HCT116 (cell line): ENCODE results near the gene ATAD3A. TPM values are rescaled to one million over a fixed set of nuclear protein-coding genes. Genes with fewer than 3 reads are reported as not detected.

Source experiments
- ATAC-seq: fragments of 200-7000 bp; cut with Tn5 transposase; 2 replicates; pipeline ENCODE4 v1.9.1; 2020; ENCODE audit warnings: mild to moderate bottlenecking, moderate library complexity
- BruUV-seq: library from RNA; stranded (reverse); fragments of 400-500 nt; replicated peaks from 2 replicates; lab custom pipeline; 2021; lab: Mats Ljungman, UMichigan
- CTCF ChIA-PET: fragments of 300-600 bp; sonication (Branson Sonifier 250); formaldehyde crosslinking; loops from one replicate; lab custom pipeline; 2021; ENCODE audit warnings: antibody characterized with exemption; lab: Charles Lee
- POLR2A ChIA-PET: fragments of 300-600, 350-600 bp; sonication (Branson Sonifier 250); formaldehyde crosslinking; loops from one replicate; lab custom pipeline; 2021; ENCODE audit warnings: antibody characterized with exemption; lab: Charles Lee
- RAD21 ChIA-PET, 2 experiments: fragments of 300-600 bp; sonication (Branson Sonifier 250); formaldehyde crosslinking; loops; one replicate each; lab custom pipeline; 2023; ENCODE audit warnings: low total read pairs in 2 of 2; ENCODE audit not compliant: uncharacterized antibody in 2 of 2, unreplicated experiment in 2 of 2, low non-redundant PET in 1 of 2; lab: Charles Lee
- DNase-seq: peaks from one replicate; pipeline ENCODE4 v3.0.0-alpha.2; 2010; ENCODE audit warnings: low read depth, low spot score
- H2AFZ ChIP-seq: fragments of 200-600 bp; shearing (Covaris generic), sonication (generic); 2 replicates; pipeline ENCODE4 v1.6.1; 2017; ENCODE audit warnings: low read depth, mixed run types, mixed read lengths, antibody characterized with exemption, low read length; ENCODE audit not compliant: poor library complexity, severe bottlenecking
- H3K27ac ChIP-seq: 2 replicates; pipeline ENCODE4 v1.5.1; 2012; ENCODE audit warnings: low read depth, low read length
- H3K27me3 ChIP-seq: fragments of 200-600 bp; sonication (generic); 2 replicates; pipeline ENCODE4 v1.6.1; 2016; ENCODE audit warnings: mixed run types, low read length, mixed read lengths; ENCODE audit not compliant: insufficient read depth
- H3K36me3 ChIP-seq, 2 experiments: fragments of 200-500 bp in 1 of 2; fragments of 200-600 bp in 1 of 2; sonication (Bioruptor generic) in 1 of 2; sonication (generic) in 1 of 2; 2 replicates each; pipeline versions ENCODE4 v1.5.1 to v1.6.1; 2014 to 2016; ENCODE audit warnings: low read length in 2 of 2, inconsistent platforms in 1 of 2, mixed read lengths in 1 of 2, mixed run types in 1 of 2; ENCODE audit not compliant: insufficient read depth in 2 of 2, control insufficient read depth in 1 of 2
- H3K4me1 ChIP-seq, 2 experiments: fragments of 200-600 bp in 1 of 2; sonication (generic) in 1 of 2; 2 replicates each; pipeline versions ENCODE4 v1.5.1 to v1.6.1; 2012 to 2017; ENCODE audit warnings: low read length in 2 of 2, inconsistent platforms in 1 of 2, mild to moderate bottlenecking in 1 of 2, mixed read lengths in 1 of 2, mixed run types in 1 of 2, moderate library complexity in 1 of 2; ENCODE audit not compliant: insufficient read depth in 2 of 2, control insufficient read depth in 1 of 2
- H3K4me2 ChIP-seq: fragments of 200-600 bp; sonication (generic); 2 replicates; pipeline ENCODE4 v1.6.1; 2017; ENCODE audit warnings: mixed run types, low read length, mixed read lengths
- H3K4me3 ChIP-seq, 2 experiments: fragments of 200-600 bp in 1 of 2; sonication (generic) in 1 of 2; replicated peaks in 1 of 2; 2 replicates each; pipeline ENCODE4 v1.5.1; 2011 to 2016; ENCODE audit warnings: low read length in 2 of 2, control low read depth in 1 of 2, low read depth in 1 of 2, mild to moderate bottlenecking in 1 of 2, mixed read lengths in 1 of 2, mixed run types in 1 of 2
- H3K79me2 ChIP-seq: fragments of 200-600 bp; sonication (generic); 2 replicates; pipeline ENCODE4 v1.6.1; 2017; ENCODE audit warnings: mild to moderate bottlenecking, mixed run types, low read length, moderate library complexity, mixed read lengths; ENCODE audit not compliant: insufficient read depth
- H3K9ac ChIP-seq: fragments of 200-600 bp; sonication (generic); 2 replicates; pipeline ENCODE4 v1.6.1; 2016; ENCODE audit warnings: low read length, mixed read lengths
- H3K9me2 ChIP-seq: fragments of 200-600 bp; sonication (generic), shearing (Covaris generic); 2 replicates; pipeline ENCODE4 v1.6.1; 2017; ENCODE audit warnings: mixed run types, mild to moderate bottlenecking, moderate library complexity; ENCODE audit not compliant: insufficient read depth
- H3K9me3 ChIP-seq, 2 experiments: fragments of 200-500 bp in 1 of 2; fragments of 200-600 bp in 1 of 2; sonication (Bioruptor generic) in 1 of 2; sonication (generic) in 1 of 2; 2 replicates each; pipeline ENCODE4 v1.6.1; 2014 to 2017; ENCODE audit warnings: low read length in 2 of 2, mixed read lengths in 2 of 2, inconsistent platforms in 1 of 2, low read depth in 1 of 2, mild to moderate bottlenecking in 1 of 2, mixed run types in 1 of 2, moderate library complexity in 1 of 2; ENCODE audit not compliant: control insufficient read depth in 1 of 2, insufficient read depth in 1 of 2
- H4K20me1 ChIP-seq: fragments of 200-600 bp; sonication (generic), shearing (Covaris generic); 2 replicates; pipeline ENCODE4 v1.6.1; 2017; ENCODE audit warnings: mixed run types, mild to moderate bottlenecking, moderate library complexity; ENCODE audit not compliant: insufficient read depth
- CBX3 ChIP-seq: IDR thresholded peaks from 2 replicates; pipeline ENCODE4 v1.6.1; 2012; ENCODE audit warnings: low read depth
- EGR1 ChIP-seq: IDR thresholded peaks from 2 replicates; pipeline ENCODE4 v1.6.1; 2012; ENCODE audit warnings: low read depth
- ELF1 ChIP-seq: IDR thresholded peaks from 2 replicates; pipeline ENCODE4 v1.6.1; 2012; ENCODE audit warnings: low read depth, borderline replicate concordance
- EZH2 ChIP-seq: fragments of 200-600 bp; sonication (generic); IDR thresholded peaks from 2 replicates; pipeline ENCODE4 v1.6.1; 2017; ENCODE audit warnings: antibody characterized with exemption, mixed run types
- EZH2phosphoT487 ChIP-seq: fragments of 200-600 bp; IDR thresholded peaks from 2 replicates; pipeline ENCODE4 v1.6.1; 2018; ENCODE audit warnings: antibody characterized with exemption, borderline replicate concordance
- FOSL1 ChIP-seq: IDR thresholded peaks from 2 replicates; pipeline ENCODE4 v1.6.1; 2012; ENCODE audit warnings: low read depth
- POLR2AphosphoS5 ChIP-seq: IDR thresholded peaks from 2 replicates; pipeline ENCODE4 v1.6.1; 2011; ENCODE audit warnings: mild to moderate bottlenecking, low read depth, low read length, moderate library complexity
- RAD21 ChIP-seq: IDR thresholded peaks from 2 replicates; pipeline ENCODE4 v1.6.1; 2012; ENCODE audit warnings: low read depth, mild to moderate bottlenecking
- SIN3A ChIP-seq: IDR thresholded peaks from 2 replicates; pipeline ENCODE4 v1.6.1; 2012; ENCODE audit warnings: low read depth
- SP1 ChIP-seq: IDR thresholded peaks from 2 replicates; pipeline ENCODE4 v1.6.1; 2012; ENCODE audit warnings: low read depth
- SRF ChIP-seq: IDR thresholded peaks from 2 replicates; pipeline ENCODE4 v1.6.1; 2012; ENCODE audit warnings: low read depth
- ZFX ChIP-seq: fragments of 450-650 bp; IDR thresholded peaks from 2 replicates; pipeline ENCODE4 v1.6.1; 2017
- ZNF274 ChIP-seq: fragments of 200-500 bp; sonication (Bioruptor generic); IDR thresholded peaks from 2 replicates; pipeline ENCODE4 v1.6.1; 2014; ENCODE audit warnings: mild to moderate bottlenecking, low read depth, low read length, inconsistent platforms
- intact Hi-C: fragments of 100-400 bp; cut with micrococcal nuclease; formaldehyde crosslinking; loops from 2 replicates; pipeline ENCODE4 v1.10.0; 2022
- total RNA-seq: library from RNA; stranded (reverse); gene quantifications from one replicate; pipeline ENCODE4 v1.2.1, GENCODE V29; 2021; ENCODE audit not compliant: unreplicated experiment
- TF ChIP-seq, protein P1 (sequence below): IDR thresholded peaks from 2 replicates; pipeline ENCODE4 v1.6.1; 2012; ENCODE audit warnings: low read depth
- TF ChIP-seq, protein P2 (sequence below): IDR thresholded peaks from 2 replicates; pipeline ENCODE4 v1.6.1; 2011; ENCODE audit warnings: mild to moderate bottlenecking, low read length, moderate library complexity; ENCODE audit not compliant: insufficient replicate concordance; ENCODE audit errors: extremely low read depth
- TF ChIP-seq, protein P3 (sequence below): IDR thresholded peaks from 2 replicates; pipeline ENCODE4 v1.6.1; 2012
- TF ChIP-seq, protein P4 (sequence below): IDR thresholded peaks from 2 replicates; pipeline ENCODE4 v1.6.1; 2012

Gene ATAD3A
- total RNA-seq, 1 experiment from 2014 or later, result 92.3 TPM

DNA sequence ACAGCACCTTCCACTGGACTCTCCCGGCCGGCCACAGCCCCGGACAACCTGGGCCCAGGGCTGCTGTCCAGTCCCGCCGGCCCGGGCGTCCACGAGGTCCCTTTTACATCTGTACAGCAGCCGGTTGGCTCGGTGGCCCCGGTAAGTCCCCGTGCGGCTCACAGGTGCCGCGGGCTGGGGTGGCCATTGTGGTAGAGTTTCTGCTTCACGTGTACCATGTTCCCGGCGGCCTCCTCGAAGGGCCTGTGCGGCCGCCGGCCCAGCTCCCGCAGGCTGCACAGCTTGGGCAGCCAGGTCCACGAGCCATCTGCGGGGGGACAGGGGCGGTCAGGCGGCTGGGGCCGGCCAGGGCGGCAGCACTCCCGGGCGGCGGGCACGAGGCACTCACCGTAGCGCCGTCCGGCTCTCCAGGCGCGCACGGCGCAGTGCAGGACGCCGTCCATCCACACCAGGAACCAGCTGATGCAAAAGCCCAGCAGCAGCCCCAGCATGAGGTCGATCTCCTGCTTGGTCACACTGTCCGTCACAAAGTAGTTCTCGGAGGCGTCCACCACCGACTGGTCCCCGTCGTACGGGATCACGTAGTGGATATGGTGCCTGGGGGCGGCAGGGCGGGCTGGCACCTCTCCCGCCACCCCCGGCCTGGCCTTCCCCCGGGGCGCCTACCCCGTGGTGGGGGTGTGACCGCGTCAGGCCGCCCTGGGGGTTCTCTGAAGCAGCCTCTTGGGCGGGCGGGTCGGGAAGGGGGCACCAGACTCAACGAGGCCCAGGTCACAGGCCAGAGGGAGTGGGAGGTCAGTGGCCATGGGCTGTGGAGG is 23.4 kb downstream of the ATAD3A start:
- Histone ChIP-seq H2AFZ (no peak overlapping the region), H3K36me3 (peaks cover 0 to 6% of the 10 kb centered on the region in 2 experiments; a peak in 1 of 4 replicates), H3K9me3 (no peaks in the 10 kb centered on the region), H4K20me1 (no peaks in the 10 kb centered on the region), H3K4me1 (no peaks in the 10 kb centered on the region), H3K4me2 (no peak overlapping the region), H3K9me2 (no peaks in the 10 kb centered on the region), H3K79me2 (no peaks in the 10 kb centered on the region), H3K27me3 (no peaks in the 10 kb centered on the region), H3K27ac (no peak overlapping the region), H3K9ac (no peak overlapping the region), H3K4me3 (no peak overlapping the region)
- TF ChIP-seq RAD21 (no peak), EZH2phosphoT487 (no peak), SIN3A (no peak), SRF (no peak), CBX3 (no peak), SP1 (no peak), FOSL1 (no peak), EGR1 (no peak), ELF1 (no peak), ZFX (no peak), ZNF274 (no peak), EZH2 (no peak), POLR2AphosphoS5 (no peak)
- TF ChIP-seq, protein P1, sequence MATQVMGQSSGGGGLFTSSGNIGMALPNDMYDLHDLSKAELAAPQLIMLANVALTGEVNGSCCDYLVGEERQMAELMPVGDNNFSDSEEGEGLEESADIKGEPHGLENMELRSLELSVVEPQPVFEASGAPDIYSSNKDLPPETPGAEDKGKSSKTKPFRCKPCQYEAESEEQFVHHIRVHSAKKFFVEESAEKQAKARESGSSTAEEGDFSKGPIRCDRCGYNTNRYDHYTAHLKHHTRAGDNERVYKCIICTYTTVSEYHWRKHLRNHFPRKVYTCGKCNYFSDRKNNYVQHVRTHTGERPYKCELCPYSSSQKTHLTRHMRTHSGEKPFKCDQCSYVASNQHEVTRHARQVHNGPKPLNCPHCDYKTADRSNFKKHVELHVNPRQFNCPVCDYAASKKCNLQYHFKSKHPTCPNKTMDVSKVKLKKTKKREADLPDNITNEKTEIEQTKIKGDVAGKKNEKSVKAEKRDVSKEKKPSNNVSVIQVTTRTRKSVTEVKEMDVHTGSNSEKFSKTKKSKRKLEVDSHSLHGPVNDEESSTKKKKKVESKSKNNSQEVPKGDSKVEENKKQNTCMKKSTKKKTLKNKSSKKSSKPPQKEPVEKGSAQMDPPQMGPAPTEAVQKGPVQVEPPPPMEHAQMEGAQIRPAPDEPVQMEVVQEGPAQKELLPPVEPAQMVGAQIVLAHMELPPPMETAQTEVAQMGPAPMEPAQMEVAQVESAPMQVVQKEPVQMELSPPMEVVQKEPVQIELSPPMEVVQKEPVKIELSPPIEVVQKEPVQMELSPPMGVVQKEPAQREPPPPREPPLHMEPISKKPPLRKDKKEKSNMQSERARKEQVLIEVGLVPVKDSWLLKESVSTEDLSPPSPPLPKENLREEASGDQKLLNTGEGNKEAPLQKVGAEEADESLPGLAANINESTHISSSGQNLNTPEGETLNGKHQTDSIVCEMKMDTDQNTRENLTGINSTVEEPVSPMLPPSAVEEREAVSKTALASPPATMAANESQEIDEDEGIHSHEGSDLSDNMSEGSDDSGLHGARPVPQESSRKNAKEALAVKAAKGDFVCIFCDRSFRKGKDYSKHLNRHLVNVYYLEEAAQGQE, result no peak
- TF ChIP-seq, protein P2, sequence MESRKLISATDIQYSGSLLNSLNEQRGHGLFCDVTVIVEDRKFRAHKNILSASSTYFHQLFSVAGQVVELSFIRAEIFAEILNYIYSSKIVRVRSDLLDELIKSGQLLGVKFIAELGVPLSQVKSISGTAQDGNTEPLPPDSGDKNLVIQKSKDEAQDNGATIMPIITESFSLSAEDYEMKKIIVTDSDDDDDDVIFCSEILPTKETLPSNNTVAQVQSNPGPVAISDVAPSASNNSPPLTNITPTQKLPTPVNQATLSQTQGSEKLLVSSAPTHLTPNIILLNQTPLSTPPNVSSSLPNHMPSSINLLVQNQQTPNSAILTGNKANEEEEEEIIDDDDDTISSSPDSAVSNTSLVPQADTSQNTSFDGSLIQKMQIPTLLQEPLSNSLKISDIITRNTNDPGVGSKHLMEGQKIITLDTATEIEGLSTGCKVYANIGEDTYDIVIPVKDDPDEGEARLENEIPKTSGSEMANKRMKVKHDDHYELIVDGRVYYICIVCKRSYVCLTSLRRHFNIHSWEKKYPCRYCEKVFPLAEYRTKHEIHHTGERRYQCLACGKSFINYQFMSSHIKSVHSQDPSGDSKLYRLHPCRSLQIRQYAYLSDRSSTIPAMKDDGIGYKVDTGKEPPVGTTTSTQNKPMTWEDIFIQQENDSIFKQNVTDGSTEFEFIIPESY, result no peak
- TF ChIP-seq, protein P3, sequence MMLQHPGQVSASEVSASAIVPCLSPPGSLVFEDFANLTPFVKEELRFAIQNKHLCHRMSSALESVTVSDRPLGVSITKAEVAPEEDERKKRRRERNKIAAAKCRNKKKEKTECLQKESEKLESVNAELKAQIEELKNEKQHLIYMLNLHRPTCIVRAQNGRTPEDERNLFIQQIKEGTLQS, result no peak
- TF ChIP-seq, protein P4, sequence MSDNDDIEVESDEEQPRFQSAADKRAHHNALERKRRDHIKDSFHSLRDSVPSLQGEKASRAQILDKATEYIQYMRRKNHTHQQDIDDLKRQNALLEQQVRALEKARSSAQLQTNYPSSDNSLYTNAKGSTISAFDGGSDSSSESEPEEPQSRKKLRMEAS, result no peak
- no TSS peak for BruUV-seq
- ChIA-PET POLR2A (no interaction called here), RAD21 (no interaction called here), CTCF (no interaction called here)
- DNase-seq (no peak), ATAC-seq (peak; percentile 12; the same call in 1 of the 2 replicates)
- intact Hi-C loops, result no loop called here
